Embryonic facial prominence (tissue), 1 donor: ENCODE results near the gene KRT40.

Experiments used
- DNase-seq: peaks from one replicate; pipeline ENCODE4 v3.0.0-alpha.2; 2016; ENCODE audit errors: extremely low spot score

The KRT40 gene

GRCh38 chr17:40952661-40953060 is 31.5 kb downstream of the KRT40 start:
- no peak for DNase-seq

GRCh38 chr17:40952154-40952553 is 32.0 kb downstream of the KRT40 start:
- no peak for DNase-seq

- no peak for DNase-seq
Measured at GRCh38 chr17:40951011-40951622, 33.0 kb downstream of the KRT40 start.

- no peak for DNase-seq
Measured at GRCh38 chr17:40950176-40950575, 34.0 kb downstream of the KRT40 start.

- no peak for DNase-seq
Measured at GRCh38 chr17:40949418-40949817, 34.7 kb downstream of the KRT40 start.

GRCh38 chr17:40947929-40948328 is 36.2 kb downstream of the KRT40 start:
- DNase-seq = no peak

- DNase-seq = no peak
Measured at GRCh38 chr17:40945414-40945813, 38.7 kb downstream of the KRT40 start.

- no peak for DNase-seq
Measured at GRCh38 chr17:40944531-40944930, 39.6 kb downstream of the KRT40 start.

GRCh38 chr17:40942553-40942952 is 41.6 kb downstream of the KRT40 start:
- DNase-seq = no peak

GRCh38 chr17:40940266-40940665 is 43.9 kb downstream of the KRT40 start:
- DNase-seq = no peak

GRCh38 chr17:40938981-40939380 is 45.1 kb downstream of the KRT40 start:
- DNase-seq = no peak

- DNase-seq = no peak
Measured at GRCh38 chr17:40937384-40937819, 46.7 kb downstream of the KRT40 start, which contains the start of gene KRT23. TSS of gene KRT23 (minus strand) at chr17:40937646. CDS start at chr17:40936603, 1,043 bp downstream.

- no peak for DNase-seq
Measured at GRCh38 chr17:40936976-40937375, 47.1 kb downstream of the KRT40 start.

- DNase-seq = no peak
Measured at GRCh38 chr17:40936437-40936971, 47.6 kb downstream of the KRT40 start.

GRCh38 chr17:40935624-40936023 is 48.5 kb downstream of the KRT40 start:
- no peak for DNase-seq

GRCh38 chr17:40932608-40933007 is 51.5 kb downstream of the KRT40 start:
- DNase-seq = no peak

- no peak for DNase-seq
Measured at GRCh38 chr17:40931311-40931710, 52.8 kb downstream of the KRT40 start.
